GM18907 (cell line): ENCODE data around the gene KBTBD12.

Experiments used
- ATAC-seq: cut with Tn5 transposase; IDR thresholded peaks from one replicate; pipeline ENCODE4 v1.9.1; 2021; ENCODE audit warnings: mild to moderate bottlenecking, moderate library complexity; ENCODE audit not compliant: unreplicated experiment

Gene KBTBD12

GRCh38 chr3:127951276-127951675, 36.2 kb downstream of the KBTBD12 start:
- no peak for ATAC-seq

DNA sequence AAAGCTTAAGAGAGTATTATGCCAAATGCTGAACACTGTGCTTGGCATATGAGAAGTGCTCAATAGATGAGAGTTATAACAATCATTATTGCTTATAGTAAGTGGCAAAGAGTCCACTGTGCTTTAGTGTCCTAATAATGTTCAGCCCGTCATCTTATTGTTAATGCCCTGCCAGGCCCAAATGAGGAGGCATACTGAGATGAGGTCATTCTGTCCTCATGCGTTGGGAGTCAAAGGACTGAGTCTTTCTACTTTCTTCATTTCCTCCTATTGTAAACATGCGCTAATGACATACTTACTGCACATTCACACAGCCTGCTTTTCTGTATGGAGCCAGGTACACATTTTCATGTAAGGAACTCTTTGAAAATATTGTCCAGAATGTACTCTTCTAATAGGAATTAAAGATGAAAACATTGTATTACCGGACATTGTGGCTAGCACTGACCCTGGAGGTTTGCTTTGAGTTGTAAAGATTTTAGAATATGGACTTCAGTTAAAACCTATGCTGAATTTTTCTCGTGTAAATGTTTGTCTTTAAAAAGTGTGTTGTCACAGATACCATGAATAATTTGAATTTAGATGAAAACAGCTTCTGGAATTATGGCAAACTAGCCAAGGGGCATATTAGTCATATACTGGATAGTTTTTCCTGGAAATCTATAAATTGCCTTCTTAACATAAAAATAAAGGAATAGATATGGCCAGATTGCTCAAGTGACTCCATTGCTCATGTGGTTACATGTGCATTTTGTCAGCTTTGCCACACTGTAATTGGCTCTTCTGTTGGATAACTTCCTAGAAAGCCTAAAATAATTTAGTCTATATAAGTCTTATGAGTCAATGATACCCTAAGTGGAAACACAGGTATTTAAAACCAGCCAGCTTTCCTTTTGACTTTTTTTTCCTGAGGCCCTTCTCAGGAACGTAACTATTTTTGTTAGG, 38.3 kb downstream of the KBTBD12 start:
- no peak for ATAC-seq

GRCh38 chr3:127954640-127955039, 39.6 kb downstream of the KBTBD12 start:
- ATAC-seq, result no peak

GRCh38 chr3:127955728-127956127, 40.7 kb downstream of the KBTBD12 start:
- ATAC-seq, result no peak

DNA sequence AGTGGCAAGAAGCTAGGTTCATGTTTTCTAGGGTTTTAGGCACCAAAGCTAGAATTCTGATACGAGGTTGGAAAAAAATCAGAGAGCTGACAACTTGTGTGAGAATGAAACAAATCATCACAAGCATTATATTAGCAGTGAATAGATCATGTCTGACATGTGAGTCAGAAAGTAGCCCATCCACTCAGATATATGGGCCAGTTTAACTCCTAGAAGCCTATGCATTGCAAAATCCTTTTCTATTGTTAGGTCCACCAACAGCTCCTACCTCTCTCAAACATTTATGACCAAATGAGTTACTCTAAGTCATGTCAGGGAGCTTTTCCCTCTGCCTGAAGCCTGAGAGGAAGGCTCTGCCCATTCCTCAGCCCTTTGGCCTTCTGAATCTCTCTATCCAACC, 44.0 kb downstream of the KBTBD12 start:
- ATAC-seq, result no peak

GRCh38 chr3:127959873-127960272, 44.8 kb downstream of the KBTBD12 start:
- no peak for ATAC-seq

GRCh38 chr3:127960421-127960965, 45.5 kb downstream of the KBTBD12 start:
- no peak for ATAC-seq

DNA sequence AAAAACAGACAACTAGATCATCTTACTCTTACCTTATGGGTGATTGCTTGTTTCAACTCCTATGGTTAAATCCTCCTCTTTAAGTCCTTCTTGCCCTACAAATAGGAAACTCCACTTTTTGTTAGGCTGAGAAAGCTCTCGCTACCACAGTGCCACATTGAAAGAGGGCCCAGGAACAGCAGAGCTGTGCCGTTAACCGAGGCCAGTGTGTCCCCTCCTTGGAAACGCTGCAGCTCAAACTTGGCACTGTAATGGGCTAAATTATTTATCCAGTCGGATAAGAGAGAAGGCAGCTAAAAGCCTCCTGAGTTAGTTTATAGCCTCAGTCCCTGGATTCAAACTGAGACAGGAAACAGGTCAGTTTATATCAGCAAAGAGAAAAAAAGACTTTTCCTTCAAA, 46.1 kb downstream of the KBTBD12 start:
- ATAC-seq, result no peak

GRCh38 chr3:127961963-127962362, 46.9 kb downstream of the KBTBD12 start:
- ATAC-seq, result no peak

DNA sequence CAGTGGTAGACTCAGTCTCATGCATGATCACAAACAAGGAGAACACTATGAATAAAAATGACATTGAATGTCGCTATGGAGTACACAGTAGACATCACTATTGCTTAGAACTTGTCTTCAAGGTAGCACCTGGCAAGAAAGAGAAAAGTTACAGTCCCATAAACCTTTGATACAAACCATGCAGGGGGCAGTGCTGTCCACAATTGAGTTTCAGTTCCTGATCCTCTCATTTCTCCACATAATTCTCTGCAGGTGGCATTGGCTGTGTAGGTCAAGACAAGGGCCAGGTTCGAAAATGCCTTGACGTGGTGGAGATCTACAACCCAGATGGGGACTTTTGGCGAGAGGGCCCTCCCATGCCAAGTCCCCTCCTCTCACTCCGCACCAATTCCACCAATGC, 47.9 kb downstream of the KBTBD12 start:
- no peak for ATAC-seq

GRCh38 chr3:127964053-127964452, 49.0 kb downstream of the KBTBD12 start:
- ATAC-seq, result no peak

GRCh38 chr3:127964816-127965215, 49.8 kb downstream of the KBTBD12 start:
- ATAC-seq, result no peak

GRCh38 chr3:127967316-127967715, 52.3 kb downstream of the KBTBD12 start:
- no peak for ATAC-seq

GRCh38 chr3:127970966-127971592, 56.0 kb downstream of the KBTBD12 start:
- ATAC-seq, result no peak

GRCh38 chr3:127974226-127974625, 59.2 kb downstream of the KBTBD12 start:
- ATAC-seq, result no peak

- no peak for ATAC-seq
These were observed 60.4 kb downstream of the KBTBD12 start for GRCh38 chr3:127975153-127976029.

GRCh38 chr3:127978636-127979035, 63.6 kb downstream of the KBTBD12 start:
- no peak for ATAC-seq

GRCh38 chr3:127979473-127979872, 64.4 kb downstream of the KBTBD12 start:
- no peak for ATAC-seq

DNA sequence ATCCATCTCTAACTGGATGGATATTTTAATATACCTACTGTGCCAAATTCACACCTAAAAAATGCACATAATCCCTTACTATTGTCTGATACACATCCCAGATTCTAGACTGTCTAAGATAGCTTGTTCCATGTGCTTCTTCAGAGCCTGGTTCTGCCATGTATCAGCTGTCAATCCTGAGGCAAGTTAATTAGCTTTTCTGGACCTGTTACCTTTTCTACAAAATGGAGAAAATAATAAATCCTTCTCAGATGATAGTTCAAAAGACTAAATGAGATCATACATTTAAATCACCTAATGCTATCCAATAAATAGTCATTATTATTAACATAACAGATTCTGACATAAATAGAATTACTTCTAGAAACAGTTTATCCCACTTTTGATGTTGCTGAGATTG, 66.1 kb downstream of the KBTBD12 start:
- ATAC-seq, result no peak

GRCh38 chr3:127982155-127982554, 67.1 kb downstream of the KBTBD12 start:
- ATAC-seq, result no peak
